Osteoblast (primary cell): Measurements from ENCODE around the gene AXDND1. TPM values are rescaled to one million over a fixed set of nuclear protein-coding genes. Genes with fewer than 3 reads are reported as not detected.

Experiments
- DNase-seq: peaks from one replicate; pipeline ENCODE4 v3.0.0; 2011; ENCODE audit warnings: low spot score, mixed read lengths; ENCODE audit not compliant: insufficient read length; ENCODE audit errors: missing footprints
- H2AFZ ChIP-seq: 2 replicates; pipeline ENCODE4 v1.6.0; 2011; ENCODE audit warnings: mild to moderate bottlenecking, low read length
- H3K27ac ChIP-seq: 2 replicates; pipeline ENCODE4 v1.5.1; 2011; ENCODE audit warnings: mild to moderate bottlenecking, low read depth, low read length, moderate library complexity
- H3K27me3 ChIP-seq: 2 replicates; pipeline ENCODE4 v1.6.0; 2012; ENCODE audit warnings: mild to moderate bottlenecking, control low read depth, inconsistent platforms, low read length, moderate library complexity; ENCODE audit not compliant: insufficient read depth
- H3K36me3 ChIP-seq: 2 replicates; pipeline ENCODE4 v1.5.1; 2011; ENCODE audit warnings: mild to moderate bottlenecking, low read length, control low read depth, moderate library complexity; ENCODE audit not compliant: insufficient read depth
- H3K4me1 ChIP-seq: 2 replicates; pipeline ENCODE4 v1.5.1; 2011; ENCODE audit warnings: mild to moderate bottlenecking, low read length, control low read depth, moderate library complexity; ENCODE audit not compliant: insufficient read depth
- H3K4me2 ChIP-seq: 2 replicates; pipeline ENCODE4 v1.6.0; 2011; ENCODE audit warnings: mild to moderate bottlenecking, low read length; ENCODE audit not compliant: insufficient read depth
- H3K4me3 ChIP-seq: fragments of 200-600 bp; sonication (generic); 3 replicates; pipeline ENCODE4 v1.5.1; 2012; ENCODE audit warnings: mild to moderate bottlenecking, low read length, inconsistent platforms; ENCODE audit not compliant: insufficient read depth
- H3K79me2 ChIP-seq: 2 replicates; pipeline ENCODE4 v1.6.0; 2012; ENCODE audit warnings: mild to moderate bottlenecking, low read length, control low read depth, inconsistent platforms; ENCODE audit not compliant: insufficient read depth
- H3K9me3 ChIP-seq: 2 replicates; pipeline ENCODE4 v1.5.1; 2011; ENCODE audit warnings: low read depth, low read length, control low read depth
- H4K20me1 ChIP-seq: 2 replicates; pipeline ENCODE4 v1.6.0; 2012; ENCODE audit warnings: mild to moderate bottlenecking, low read length, control low read depth; ENCODE audit not compliant: insufficient read depth
- total RNA-seq: library from RNA; depleted of rRNA; stranded (reverse); fragments of >200 nt; gene quantifications from 2 replicates; pipeline ENCODE4 v1.2.3, GENCODE V29; 2012
- TF ChIP-seq, protein P1 (sequence below): IDR thresholded peaks from 2 replicates; pipeline ENCODE4 v1.5.1; 2011; ENCODE audit warnings: mild to moderate bottlenecking, low read depth, low read length, moderate library complexity; ENCODE audit errors: extremely low read depth

Gene AXDND1
- total RNA-seq, 1 donor, result 0.72 TPM

DNA sequence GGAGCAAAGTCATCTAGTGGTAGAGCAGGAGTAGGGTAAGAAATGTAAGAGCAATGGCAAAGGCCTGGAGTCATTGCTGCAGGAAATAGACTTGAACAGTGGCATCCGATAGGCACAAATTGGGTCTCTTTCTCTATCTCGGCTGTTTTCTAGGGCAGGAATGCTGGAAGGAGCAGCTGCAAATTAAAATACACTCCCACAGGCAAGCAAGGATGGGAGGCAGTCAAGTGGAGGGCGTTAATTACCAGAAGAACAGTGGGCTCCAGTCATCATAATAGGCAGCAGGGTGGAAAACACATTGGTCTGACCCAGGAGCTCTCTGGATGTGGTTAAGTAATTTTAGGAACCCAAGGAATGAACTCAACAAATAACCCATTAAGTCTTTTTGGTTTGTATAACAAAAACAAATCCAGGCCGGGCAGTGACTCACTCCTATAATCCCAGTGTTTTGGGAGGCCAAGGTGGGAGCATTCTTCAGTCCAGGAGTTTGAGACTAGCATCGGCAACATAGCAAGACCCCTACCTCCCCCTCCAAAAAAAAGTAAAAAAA lies 218.1 kb downstream of the AXDND1 start:
- Histone ChIP-seq H3K79me2 (no peaks in the 10 kb centered on the region), H3K9me3 (no peaks in the 10 kb centered on the region), H3K36me3 (no peaks in the 10 kb centered on the region), H3K4me3 (no peak overlapping the region), H4K20me1 (no peaks in the 10 kb centered on the region), H3K4me1 (no peaks in the 10 kb centered on the region), H3K4me2 (no peak overlapping the region), H2AFZ (no peak overlapping the region), H3K27me3 (peaks cover 4% of the 10 kb centered on the region), H3K27ac (no peak overlapping the region)
- DNase-seq, result no peak
- TF ChIP-seq, protein P1, sequence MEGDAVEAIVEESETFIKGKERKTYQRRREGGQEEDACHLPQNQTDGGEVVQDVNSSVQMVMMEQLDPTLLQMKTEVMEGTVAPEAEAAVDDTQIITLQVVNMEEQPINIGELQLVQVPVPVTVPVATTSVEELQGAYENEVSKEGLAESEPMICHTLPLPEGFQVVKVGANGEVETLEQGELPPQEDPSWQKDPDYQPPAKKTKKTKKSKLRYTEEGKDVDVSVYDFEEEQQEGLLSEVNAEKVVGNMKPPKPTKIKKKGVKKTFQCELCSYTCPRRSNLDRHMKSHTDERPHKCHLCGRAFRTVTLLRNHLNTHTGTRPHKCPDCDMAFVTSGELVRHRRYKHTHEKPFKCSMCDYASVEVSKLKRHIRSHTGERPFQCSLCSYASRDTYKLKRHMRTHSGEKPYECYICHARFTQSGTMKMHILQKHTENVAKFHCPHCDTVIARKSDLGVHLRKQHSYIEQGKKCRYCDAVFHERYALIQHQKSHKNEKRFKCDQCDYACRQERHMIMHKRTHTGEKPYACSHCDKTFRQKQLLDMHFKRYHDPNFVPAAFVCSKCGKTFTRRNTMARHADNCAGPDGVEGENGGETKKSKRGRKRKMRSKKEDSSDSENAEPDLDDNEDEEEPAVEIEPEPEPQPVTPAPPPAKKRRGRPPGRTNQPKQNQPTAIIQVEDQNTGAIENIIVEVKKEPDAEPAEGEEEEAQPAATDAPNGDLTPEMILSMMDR, result no peak

DNA sequence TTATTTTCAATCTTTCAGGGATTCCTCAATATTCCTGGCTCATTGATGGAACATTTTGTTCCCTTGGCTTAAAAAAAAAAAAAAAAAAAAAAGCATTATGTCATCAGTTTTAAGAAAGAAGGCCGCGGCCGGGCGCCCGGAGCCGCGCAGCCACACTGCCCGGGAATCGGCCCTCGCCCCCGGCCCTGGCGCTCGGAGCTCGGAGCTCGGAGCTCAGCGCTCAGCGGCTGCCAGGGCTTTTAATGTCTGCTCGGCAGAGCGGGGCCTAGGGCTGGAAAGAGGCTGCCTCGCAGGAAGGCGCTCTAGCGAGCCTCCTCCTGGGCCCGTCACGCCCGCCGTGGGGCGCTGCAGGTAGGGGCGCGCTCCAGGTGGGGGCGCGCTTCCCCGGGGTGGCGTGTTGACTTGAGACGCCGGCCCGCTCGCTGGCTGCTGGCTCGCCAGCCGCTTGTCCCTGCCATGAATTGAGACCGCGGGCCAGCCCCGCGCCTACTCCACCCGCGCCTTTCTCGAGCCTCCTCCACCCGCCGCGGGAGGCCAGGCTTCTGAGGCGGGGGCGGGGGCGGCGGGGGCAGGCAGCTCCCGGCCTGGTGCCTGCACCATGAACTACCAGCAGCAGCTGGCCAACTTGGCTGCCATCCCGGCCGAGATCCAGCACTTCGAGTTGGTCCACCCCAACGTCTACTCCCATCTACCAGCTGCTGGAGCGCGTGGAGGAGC lies 220.5 kb downstream of the AXDND1 start:
- no peaks in the 10 kb centered on the region for H3K79me2 ChIP-seq
- H3K4me1 ChIP-seq, result no peaks in the 10 kb centered on the region
- peak overlapping the region; percentile 10 for H2AFZ ChIP-seq
- no peak overlapping the region for H3K27ac ChIP-seq
- DNase-seq, result peak; percentile 87
- peak overlapping the region; percentile 53 for H3K4me2 ChIP-seq
- no peaks in the 10 kb centered on the region for H4K20me1 ChIP-seq
- H3K4me3 ChIP-seq, result peak overlapping the region; percentile 51
- TF ChIP-seq, protein P1, result peak; percentile 21
- peaks cover 7% of the 10 kb centered on the region for H3K27me3 ChIP-seq
- no peaks in the 10 kb centered on the region for H3K9me3 ChIP-seq
- H3K36me3 ChIP-seq, result no peaks in the 10 kb centered on the region

DNA sequence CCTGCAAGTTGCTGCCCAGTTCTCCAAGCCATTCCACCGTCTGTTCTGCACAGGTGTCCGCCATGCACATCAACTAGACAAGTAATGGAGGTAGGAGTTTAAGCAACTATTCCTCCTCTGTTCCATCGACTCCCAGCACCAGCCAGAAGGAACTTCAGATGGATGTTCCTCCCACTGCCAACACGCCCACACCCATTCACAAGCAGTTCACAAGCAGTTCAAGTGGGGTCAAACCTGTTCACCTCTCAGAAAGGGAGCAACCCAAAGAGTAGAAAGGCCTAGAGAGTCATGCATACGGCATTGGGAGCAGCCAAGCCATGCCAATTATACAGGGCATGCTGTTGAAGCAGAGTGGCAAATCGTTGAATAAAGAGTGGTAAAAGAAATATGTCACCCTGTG lies 221.6 kb downstream of the AXDND1 start:
- Histone ChIP-seq H3K4me2 (no peak overlapping the region), H3K36me3 (no peaks in the 10 kb centered on the region), H4K20me1 (no peaks in the 10 kb centered on the region), H3K79me2 (no peaks in the 10 kb centered on the region), H3K4me1 (no peaks in the 10 kb centered on the region), H3K9me3 (no peaks in the 10 kb centered on the region), H3K27me3 (peaks cover 15% of the 10 kb centered on the region), H3K27ac (no peak overlapping the region), H2AFZ (no peak overlapping the region), H3K4me3 (no peak overlapping the region)
- TF ChIP-seq, protein P1, result no peak
- DNase-seq, result no peak

DNA sequence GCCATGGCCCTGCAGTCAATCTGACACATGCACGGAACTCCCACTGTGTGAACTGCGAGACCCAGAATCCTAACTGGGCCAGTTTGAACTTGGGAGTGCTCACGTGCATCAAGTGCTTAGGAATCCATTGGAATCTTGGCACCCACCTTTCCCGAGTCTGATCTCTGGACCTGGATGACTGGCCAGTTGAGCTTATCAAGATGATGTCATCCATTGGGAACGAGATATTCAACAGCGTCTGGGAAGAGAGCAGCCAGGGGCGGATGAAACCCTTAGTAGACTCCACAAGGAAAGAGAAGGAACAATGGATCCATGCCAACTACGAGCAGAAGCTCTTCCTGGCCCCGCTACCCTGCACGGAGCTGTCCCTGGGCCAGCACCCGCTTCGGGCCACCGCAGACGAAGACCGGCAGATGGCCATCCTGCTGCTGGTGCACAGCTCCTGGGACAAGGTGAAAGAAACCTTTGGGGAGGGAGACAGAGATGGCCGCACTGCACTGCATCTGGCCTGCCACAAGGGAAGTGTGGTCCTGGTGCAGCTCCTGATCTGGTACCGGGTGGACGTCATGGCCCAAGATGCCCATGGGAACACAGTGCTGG lies 222.8 kb downstream of the AXDND1 start:
- Histone ChIP-seq H3K4me3 (no peak overlapping the region), H3K27ac (no peak overlapping the region), H4K20me1 (no peaks in the 10 kb centered on the region), H3K9me3 (no peaks in the 10 kb centered on the region), H3K4me2 (no peak overlapping the region), H3K27me3 (peaks cover 25% of the 10 kb centered on the region), H2AFZ (no peak overlapping the region), H3K79me2 (no peaks in the 10 kb centered on the region), H3K4me1 (no peaks in the 10 kb centered on the region), H3K36me3 (no peaks in the 10 kb centered on the region)
- peak; percentile 63 for DNase-seq
- TF ChIP-seq, protein P1, result no peak
